ENCODE data around the gene SRSF12.

The SRSF12 gene

GRCh38 chr6:89117211-89118108, at the start of gene SRSF12:
TSS of gene SRSF12 (minus strand) at chr6:89118071. CDS start at chr6:89117887, 184 bp downstream.
- DNase-seq, result peak; percentile 44

- no peak for DNase-seq
These were observed 44.1 kb upstream of the SRSF12 start for GRCh38 chr6:89162047-89162371.

GRCh38 chr6:89161326-89162046, 43.6 kb upstream of the SRSF12 start:
- DNase-seq, result no peak

- no peak for DNase-seq
These were observed 42.6 kb upstream of the SRSF12 start for GRCh38 chr6:89160331-89161092.

- no peak for DNase-seq
These were observed 36.3 kb upstream of the SRSF12 start for GRCh38 chr6:89154131-89154530.

GRCh38 chr6:89148016-89148750, 30.3 kb upstream of the SRSF12 start:
- no peak for DNase-seq

- peak; percentile 55 for DNase-seq
These were observed 29.1 kb upstream of the SRSF12 start for GRCh38 chr6:89146718-89147700.

- DNase-seq, result peak; percentile 35
These were observed 28.3 kb upstream of the SRSF12 start, which contains the start of gene PM20D2 for GRCh38 chr6:89145956-89146717. TSS of gene PM20D2 (plus strand) at chr6:89146055. CDS start at chr6:89146145, 90 bp downstream.

GRCh38 chr6:89145091-89145955, 27.5 kb upstream of the SRSF12 start:
- peak; percentile 44 for DNase-seq

- DNase-seq, result peak; percentile 98
These were observed 26.6 kb upstream of the SRSF12 start for GRCh38 chr6:89144354-89144906.

GRCh38 chr6:89140347-89141156, 22.7 kb upstream of the SRSF12 start:
- peak; percentile 9 for DNase-seq

- DNase-seq, result no peak
These were observed 21.9 kb upstream of the SRSF12 start for GRCh38 chr6:89139509-89140346.

GRCh38 chr6:89138173-89138572, 20.3 kb upstream of the SRSF12 start:
- DNase-seq, result no peak

GRCh38 chr6:89134723-89135122, 16.9 kb upstream of the SRSF12 start:
- DNase-seq, result no peak

GRCh38 chr6:89133981-89134380, 16.1 kb upstream of the SRSF12 start:
- no peak for DNase-seq

GRCh38 chr6:89132057-89132456, 14.2 kb upstream of the SRSF12 start:
- DNase-seq, result no peak

- DNase-seq, result no peak
These were observed 13.7 kb upstream of the SRSF12 start for GRCh38 chr6:89131599-89131998.
